NCI-H1417 (cell line): ENCODE results near the gene CLRN2.

ENCODE experiments used
- DNase-seq, 3 experiments: peaks; one replicate each; lab custom pipeline; 2025; lab: John Stamatoyannopoulos, UW

CLRN2 gene

GRCh38 chr4:17514865-17515264 is at the start of gene CLRN2:
Gene CLRN2, plus strand, starts transcription at chr4:17515165. Its CDS starts 102 bp downstream, at chr4:17515267.
- no peak for DNase-seq

- peak in 1 of 3 experiments; percentile 15 for DNase-seq
Measured at GRCh38 chr4:17468619-17469221, 46.2 kb upstream of the CLRN2 start.

- DNase-seq, result no peak
Measured at GRCh38 chr4:17469931-17470674, 44.9 kb upstream of the CLRN2 start.

GRCh38 chr4:17475481-17475880 is 39.5 kb upstream of the CLRN2 start:
- no peak for DNase-seq

GRCh38 chr4:17476853-17477252 is 38.1 kb upstream of the CLRN2 start:
- no peak for DNase-seq

GRCh38 chr4:17477774-17478472 is 37.0 kb upstream of the CLRN2 start:
- DNase-seq, result no peak

- DNase-seq, result no peak
Measured at GRCh38 chr4:17480210-17480927, 34.6 kb upstream of the CLRN2 start.

- DNase-seq, result no peak
Measured at GRCh38 chr4:17480955-17481354, 34.0 kb upstream of the CLRN2 start.

GRCh38 chr4:17482716-17483115 is 32.2 kb upstream of the CLRN2 start:
- no peak for DNase-seq

GRCh38 chr4:17489123-17489522 is 25.8 kb upstream of the CLRN2 start:
- DNase-seq, result no peak

GRCh38 chr4:17489721-17490120 is 25.2 kb upstream of the CLRN2 start:
- DNase-seq, result no peak

- DNase-seq, result peak in 1 of 3 experiments; percentile 70
Measured at GRCh38 chr4:17490575-17491059, 24.3 kb upstream of the CLRN2 start.

- DNase-seq, result no peak
Measured at GRCh38 chr4:17491196-17491595, 23.8 kb upstream of the CLRN2 start.

- DNase-seq, result no peak
Measured at GRCh38 chr4:17492058-17492741, 22.8 kb upstream of the CLRN2 start.

GRCh38 chr4:17492876-17493275 is 22.1 kb upstream of the CLRN2 start:
- no peak for DNase-seq

- no peak for DNase-seq
Measured at GRCh38 chr4:17493619-17494018, 21.3 kb upstream of the CLRN2 start.

- no peak for DNase-seq
Measured at GRCh38 chr4:17494258-17495190, 20.4 kb upstream of the CLRN2 start.

GRCh38 chr4:17497890-17498523 is 17.0 kb upstream of the CLRN2 start:
- no peak for DNase-seq

- DNase-seq, result no peak
Measured at GRCh38 chr4:17500574-17500973, 14.4 kb upstream of the CLRN2 start.

- no peak for DNase-seq
Measured at GRCh38 chr4:17502756-17503155, 12.2 kb upstream of the CLRN2 start.
